Smooth muscle cell (in vitro differentiated cells): ENCODE results near the gene CD96. TPM values are rescaled to one million over a fixed set of nuclear protein-coding genes. Genes with fewer than 3 reads are reported as not detected.

ENCODE experiments used
- DNase-seq: peaks from one replicate; lab custom pipeline; 2025; ENCODE audit not compliant: unreplicated experiment; lab: John Stamatoyannopoulos, UW
- H2AFZ ChIP-seq: fragments of 200-600 bp; sonication (generic); 2 replicates; pipeline ENCODE4 v1.6.0; 2016; ENCODE audit warnings: antibody characterized with exemption, low read depth, mild to moderate bottlenecking
- H3F3A ChIP-seq: fragments of 200-600 bp; sonication (generic); 2 replicates; pipeline ENCODE4 v1.6.0; 2017; ENCODE audit warnings: antibody characterized with exemption, low read depth
- H3K27ac ChIP-seq: fragments of 200-600 bp; sonication (generic); 2 replicates; pipeline ENCODE4 v1.5.1; 2016; ENCODE audit warnings: low read depth, mild to moderate bottlenecking
- H3K27me3 ChIP-seq: fragments of 200-600 bp; sonication (generic); 2 replicates; pipeline ENCODE4 v1.6.1; 2016; ENCODE audit warnings: low read depth, mild to moderate bottlenecking
- H3K36me3 ChIP-seq: fragments of 200-600 bp; sonication (generic); 2 replicates; pipeline ENCODE4 v1.5.1; 2016; ENCODE audit warnings: low read depth
- H3K4me1 ChIP-seq: fragments of 200-600 bp; sonication (generic); 2 replicates; pipeline ENCODE4 v1.5.1; 2016; ENCODE audit warnings: low read depth
- H3K4me2 ChIP-seq: fragments of 200-600 bp; sonication (generic); 2 replicates; pipeline ENCODE4 v1.6.0; 2016; ENCODE audit warnings: mild to moderate bottlenecking
- H3K4me3 ChIP-seq: fragments of 200-600 bp; sonication (generic); 2 replicates; pipeline ENCODE4 v1.5.1; 2016; ENCODE audit warnings: mild to moderate bottlenecking
- H3K79me2 ChIP-seq: fragments of 200-600 bp; sonication (generic); 2 replicates; pipeline ENCODE4 v1.6.0; 2016; ENCODE audit warnings: low read depth, mild to moderate bottlenecking
- H3K9ac ChIP-seq: fragments of 200-600 bp; sonication (generic); 2 replicates; pipeline ENCODE4 v1.6.0; 2016; ENCODE audit warnings: low read depth
- H3K9me3 ChIP-seq: fragments of 200-600 bp; sonication (generic); replicated peaks from 2 replicates; pipeline ENCODE4 v1.5.1; 2016; ENCODE audit warnings: low read depth
- H4K20me1 ChIP-seq: fragments of 200-600 bp; sonication (generic); 2 replicates; pipeline ENCODE4 v1.6.0; 2016; ENCODE audit warnings: low read depth
- WGBS: methylation state at CpG from one replicate; pipeline ENCODE4 v1.1.7; 2016; ENCODE audit warnings: low lambda C conversion rate; 5-methylcytosine and 5-hydroxymethylcytosine counted together
- polyA plus RNA-seq: library from polyadenylated mRNA; unstranded; fragments of >200 nt; fragmentation: Nextera tagmentation; extraction: Ambion mirVana; gene quantifications from 2 replicates; pipeline ENCODE4 v1.2.1, GENCODE V29; 2016
- total RNA-seq: library from RNA; depleted of rRNA; stranded (reverse); fragments of >200 nt; gene quantifications from 2 replicates; pipeline ENCODE4 v1.2.3, GENCODE V29; 2014
- TF ChIP-seq, protein P1 (sequence below): fragments of 200-600 bp; sonication (generic); IDR thresholded peaks from 2 replicates; pipeline ENCODE4 v1.5.1; 2017; ENCODE audit warnings: borderline replicate concordance, mild to moderate bottlenecking, antibody characterized with exemption; ENCODE audit not compliant: insufficient read depth, poor library complexity, severe bottlenecking

CD96 gene
- total and polyA plus RNA-seq, 2 experiments from 2014 or later = 0.09 to 0.46 TPM

DNA sequence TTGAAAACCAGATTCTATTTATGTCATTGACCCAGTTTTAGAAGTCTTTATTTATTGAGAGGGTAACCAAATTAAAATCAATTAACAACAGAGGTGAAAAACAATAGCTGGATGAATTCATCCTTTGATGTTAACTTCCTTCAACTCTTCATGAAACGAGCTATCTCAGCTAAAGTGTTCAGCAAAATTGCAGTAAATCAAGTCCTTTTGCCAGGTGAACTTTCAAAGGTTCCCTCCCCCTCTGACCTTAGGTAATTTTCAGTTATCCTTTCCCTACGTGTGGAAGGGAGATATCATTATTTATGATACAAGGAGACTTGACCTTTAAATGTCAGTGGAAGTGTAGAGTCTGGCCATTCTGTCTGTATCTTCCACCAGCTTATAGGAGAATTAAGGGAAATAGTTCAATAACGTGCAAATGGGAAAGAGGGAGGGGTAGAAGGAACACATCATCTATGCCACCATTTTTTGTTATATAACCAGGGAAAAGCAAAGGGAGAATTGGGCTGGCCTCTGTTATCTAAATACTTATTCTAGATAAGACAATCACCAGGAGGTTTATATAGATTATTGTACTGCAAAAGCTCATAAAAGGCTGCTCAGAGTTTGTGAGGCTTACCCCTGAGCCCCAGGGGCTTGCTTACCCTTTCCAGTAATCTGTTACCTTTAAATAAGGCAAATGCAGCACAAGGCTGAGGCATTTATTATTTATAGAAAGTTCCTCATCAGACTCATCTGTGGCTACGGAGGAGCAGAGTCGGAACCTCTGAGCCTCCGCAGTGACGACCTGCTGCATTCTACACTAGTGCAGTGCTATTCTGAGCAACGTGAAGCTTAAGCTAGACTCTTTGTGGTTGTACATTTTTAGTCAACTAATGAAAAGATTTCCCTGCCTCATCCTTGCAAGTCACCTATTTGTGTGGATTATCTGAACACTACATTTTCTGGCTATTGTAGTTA is 150.9 kb downstream of the CD96 start:
- Histone ChIP-seq H3F3A (peaks cover 16% of the 10 kb centered on the region), H3K27me3 (no peaks in the 10 kb centered on the region), H3K9me3 (no peaks in the 10 kb centered on the region), H3K4me3 (no peak overlapping the region), H2AFZ (no peak overlapping the region), H3K4me1 (peaks cover 29% of the 10 kb centered on the region), H3K79me2 (peaks cover 19% of the 10 kb centered on the region), H3K27ac (peak overlapping the region; percentile 92), H3K36me3 (no peaks in the 10 kb centered on the region), H3K4me2 (peak overlapping the region; percentile 73), H3K9ac (no peak overlapping the region), H4K20me1 (no peaks in the 10 kb centered on the region)
- 29% methylated on average over 8 of the region's 8 CpGs for WGBS
- DNase-seq = no peak
- TF ChIP-seq, protein P1, sequence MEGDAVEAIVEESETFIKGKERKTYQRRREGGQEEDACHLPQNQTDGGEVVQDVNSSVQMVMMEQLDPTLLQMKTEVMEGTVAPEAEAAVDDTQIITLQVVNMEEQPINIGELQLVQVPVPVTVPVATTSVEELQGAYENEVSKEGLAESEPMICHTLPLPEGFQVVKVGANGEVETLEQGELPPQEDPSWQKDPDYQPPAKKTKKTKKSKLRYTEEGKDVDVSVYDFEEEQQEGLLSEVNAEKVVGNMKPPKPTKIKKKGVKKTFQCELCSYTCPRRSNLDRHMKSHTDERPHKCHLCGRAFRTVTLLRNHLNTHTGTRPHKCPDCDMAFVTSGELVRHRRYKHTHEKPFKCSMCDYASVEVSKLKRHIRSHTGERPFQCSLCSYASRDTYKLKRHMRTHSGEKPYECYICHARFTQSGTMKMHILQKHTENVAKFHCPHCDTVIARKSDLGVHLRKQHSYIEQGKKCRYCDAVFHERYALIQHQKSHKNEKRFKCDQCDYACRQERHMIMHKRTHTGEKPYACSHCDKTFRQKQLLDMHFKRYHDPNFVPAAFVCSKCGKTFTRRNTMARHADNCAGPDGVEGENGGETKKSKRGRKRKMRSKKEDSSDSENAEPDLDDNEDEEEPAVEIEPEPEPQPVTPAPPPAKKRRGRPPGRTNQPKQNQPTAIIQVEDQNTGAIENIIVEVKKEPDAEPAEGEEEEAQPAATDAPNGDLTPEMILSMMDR = no peak

DNA sequence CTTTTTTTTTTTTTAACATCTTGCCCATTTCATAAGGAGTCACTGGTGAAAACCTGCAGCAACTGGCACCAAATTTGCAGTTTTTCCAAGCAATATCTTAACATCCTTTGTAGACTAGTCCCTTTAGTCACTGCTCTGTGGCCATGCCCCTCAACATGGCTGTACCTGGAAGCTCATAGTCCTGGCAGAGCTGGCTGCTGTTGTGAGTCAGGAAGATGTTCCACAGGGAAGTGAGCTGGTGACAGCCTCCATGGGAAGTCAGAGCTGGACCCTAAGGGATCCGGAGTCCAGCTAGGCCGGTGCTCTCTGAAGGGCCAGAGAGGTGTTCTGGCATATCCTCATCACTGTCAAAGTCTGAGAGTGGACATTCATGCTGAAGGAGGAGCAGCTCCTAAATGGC is 152.5 kb downstream of the CD96 start:
- Histone ChIP-seq H3K27ac (peak overlapping the region; percentile 92), H3F3A (peaks cover 16% of the 10 kb centered on the region)
- 95% methylated on average over 2 of the region's 2 CpGs for WGBS

DNA sequence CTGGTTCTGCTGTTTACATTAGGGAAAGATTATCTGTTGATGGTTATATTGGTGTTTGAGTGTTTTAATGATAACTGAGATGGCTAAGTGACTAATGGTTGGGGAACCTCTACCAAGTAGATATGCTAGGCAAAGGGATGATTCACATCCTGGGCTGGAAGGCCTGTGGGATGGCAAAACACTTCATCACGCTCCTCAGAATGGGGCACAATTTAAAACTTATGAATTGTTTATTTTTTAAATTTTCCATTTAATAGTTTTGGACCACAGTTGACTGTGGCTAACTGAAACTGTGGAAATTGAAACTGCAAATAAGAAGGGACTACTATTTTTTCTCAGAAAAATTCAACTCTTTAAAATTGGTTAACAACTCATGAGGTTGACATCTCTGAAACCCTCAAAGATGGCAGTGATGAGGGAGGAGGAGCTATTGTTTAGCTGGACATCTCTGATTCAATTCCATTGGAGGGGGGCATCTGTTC is 153.7 kb downstream of the CD96 start:
- H3K79me2 ChIP-seq = peaks cover 16% of the 10 kb centered on the region
- no peak for DNase-seq
- H4K20me1 ChIP-seq = no peaks in the 10 kb centered on the region
- H3K4me3 ChIP-seq = no peak overlapping the region
- TF ChIP-seq, protein P1 = no peak
- H3K36me3 ChIP-seq = no peaks in the 10 kb centered on the region
- no peaks in the 10 kb centered on the region for H3K9me3 ChIP-seq
- H3K4me1 ChIP-seq = peaks cover 17% of the 10 kb centered on the region
- peak overlapping the region; percentile 92 for H3K27ac ChIP-seq
- H3K27me3 ChIP-seq = no peaks in the 10 kb centered on the region
- H2AFZ ChIP-seq = peak overlapping the region; percentile 57
- H3F3A ChIP-seq = peaks cover 13% of the 10 kb centered on the region
- WGBS = 0% methylated on average over 1 of the region's 1 CpG
- H3K4me2 ChIP-seq = peak overlapping the region; percentile 73
- peak overlapping the region; percentile 24 for H3K9ac ChIP-seq

More for the DNA sequence above, 152.5 kb downstream of the CD96 start:
- Histone ChIP-seq H3K4me3 (no peak overlapping the region), H3K4me1 (peaks cover 24% of the 10 kb centered on the region), H2AFZ (no peak overlapping the region), H3K9ac (no peak overlapping the region), H4K20me1 (no peaks in the 10 kb centered on the region), H3K36me3 (no peaks in the 10 kb centered on the region), H3K27me3 (no peaks in the 10 kb centered on the region), H3K9me3 (no peaks in the 10 kb centered on the region), H3K4me2 (peak overlapping the region; percentile 73), H3K79me2 (peaks cover 18% of the 10 kb centered on the region)
- no peak for DNase-seq
- TF ChIP-seq, protein P1 = no peak
